Measurements from ENCODE around the gene CRLF3.
"Not testable (repeated sequence)": the region's sequence is repeated elsewhere in the genome, so short reads cannot be mapped to it uniquely, and the experiment has no call there.

The CRLF3 gene

DNA sequence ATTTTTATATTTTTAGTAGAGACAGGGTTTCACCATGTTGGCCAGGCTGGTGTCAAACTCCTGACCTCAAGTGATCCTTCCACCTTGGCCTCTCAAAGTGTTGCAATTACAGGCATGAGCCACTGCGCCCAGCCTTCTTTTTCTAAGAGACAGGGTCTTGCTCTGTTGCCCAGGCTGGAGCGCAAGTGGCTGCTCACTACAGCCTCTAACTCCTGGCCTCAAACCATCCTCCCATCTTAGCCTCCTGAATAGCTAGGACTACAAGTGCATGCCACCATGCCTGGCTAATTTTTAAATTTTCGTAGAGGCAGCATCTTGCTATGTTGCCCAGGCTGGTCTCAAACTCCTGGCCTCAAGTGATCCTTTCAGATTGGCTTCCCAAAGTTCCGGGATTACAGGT, 76.9 kb downstream of the CRLF3 start:
- H3K27me3 ChIP-seq (ENCODE audit: control insufficient read depth in 1 of 2, insufficient read depth in 1 of 2, low read length in 2 of 2); H3K23ac ChIP-seq (ENCODE audit: low read length in 2 of 2); H4K91ac ChIP-seq (ENCODE audit: low read length); H3K4me1 ChIP-seq (ENCODE audit: control insufficient read depth, insufficient read depth, low read depth, low read length); H3K9ac ChIP-seq (ENCODE audit: low read length); H3K27ac ChIP-seq (ENCODE audit: low read length, poor library complexity, severe bottlenecking); H3K4me2 ChIP-seq (ENCODE audit: low read length, poor library complexity, severe bottlenecking); H3K18ac ChIP-seq (ENCODE audit: low read depth in 1 of 2, low read length in 2 of 2); H2BK15ac ChIP-seq (ENCODE audit: low read depth, poor library complexity, severe bottlenecking); H3K9me3 ChIP-seq (ENCODE audit: control insufficient read depth, low read length); H2AK5ac ChIP-seq (ENCODE audit: low read length, severe bottlenecking); DNase-seq; H3K4me3 ChIP-seq (ENCODE audit: insufficient read depth in 1 of 2, low read depth in 1 of 2, low read length in 2 of 2); H3K14ac ChIP-seq (ENCODE audit: low read length in 2 of 2); H2BK5ac ChIP-seq (ENCODE audit: low read depth, low read length, poor library complexity, severe bottlenecking); H2BK12ac ChIP-seq (ENCODE audit: low read length in 2 of 2); H3K4ac ChIP-seq (ENCODE audit: low read depth in 1 of 2, low read length in 2 of 2); H2BK120ac ChIP-seq (ENCODE audit: low read depth, low read length); H3K79me1 ChIP-seq (replicated peaks; ENCODE audit: low read length, poor library complexity, severe bottlenecking); H2AFZ ChIP-seq (ENCODE audit: low read depth, low read length); H4K8ac ChIP-seq (ENCODE audit: low read length): not testable (repeated sequence)
- H3K36me3 ChIP-seq (ENCODE audit: control insufficient read depth in 1 of 2, insufficient read depth in 2 of 2, low read depth in 1 of 2, low read length in 2 of 2), result peaks cover 19 to 34% of the 10 kb centered on the region in 2 experiments
- 94% methylated on average over 2 of the region's 4 CpGs for WGBS

DNA sequence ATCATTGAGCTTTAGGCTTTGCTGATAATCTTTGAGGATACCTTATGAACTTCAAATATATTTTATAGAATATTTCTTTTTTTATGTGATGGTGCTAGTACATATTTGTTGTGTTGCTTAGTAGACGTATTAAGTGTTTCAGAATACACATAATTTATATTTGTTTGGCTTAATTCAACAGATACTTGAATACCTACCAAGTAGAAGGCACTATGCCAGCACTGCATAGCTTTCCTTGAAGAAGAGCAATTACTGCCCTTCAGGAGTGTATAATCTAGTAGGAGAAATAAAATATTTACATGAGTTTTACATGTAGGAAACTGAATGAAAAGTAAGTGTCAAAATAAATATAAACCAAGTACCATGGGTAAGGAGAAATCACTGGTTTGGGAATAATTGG, 81.8 kb downstream of the CRLF3 start:
- H2AFZ ChIP-seq (ENCODE audit: low read depth, low read length); H3K23ac ChIP-seq (ENCODE audit: low read length in 2 of 2); H4K8ac ChIP-seq (ENCODE audit: low read length); H3K79me1 ChIP-seq (replicated peaks; ENCODE audit: low read length, poor library complexity, severe bottlenecking); H2AK5ac ChIP-seq (ENCODE audit: low read length, severe bottlenecking); H3K18ac ChIP-seq (ENCODE audit: low read depth in 1 of 2, low read length in 2 of 2); H4K91ac ChIP-seq (ENCODE audit: low read length); H2BK15ac ChIP-seq (ENCODE audit: low read depth, poor library complexity, severe bottlenecking); H3K27ac ChIP-seq (ENCODE audit: low read length, poor library complexity, severe bottlenecking); H2BK5ac ChIP-seq (ENCODE audit: low read depth, low read length, poor library complexity, severe bottlenecking); H3K9ac ChIP-seq (ENCODE audit: low read length); H3K9me3 ChIP-seq (ENCODE audit: control insufficient read depth, low read length); H3K4me2 ChIP-seq (ENCODE audit: low read length, poor library complexity, severe bottlenecking); H3K4me3 ChIP-seq (ENCODE audit: insufficient read depth in 1 of 2, low read depth in 1 of 2, low read length in 2 of 2); H3K14ac ChIP-seq (ENCODE audit: low read length in 2 of 2); H3K4ac ChIP-seq (ENCODE audit: low read depth in 1 of 2, low read length in 2 of 2); H2BK12ac ChIP-seq (ENCODE audit: low read length in 2 of 2); H2BK120ac ChIP-seq (ENCODE audit: low read depth, low read length); H3K4me1 ChIP-seq (ENCODE audit: control insufficient read depth, insufficient read depth, low read depth, low read length); DNase-seq; H3K27me3 ChIP-seq (ENCODE audit: control insufficient read depth in 1 of 2, insufficient read depth in 1 of 2, low read length in 2 of 2): not testable (repeated sequence)
- H3K36me3 ChIP-seq (ENCODE audit: control insufficient read depth in 1 of 2, insufficient read depth in 2 of 2, low read depth in 1 of 2, low read length in 2 of 2), result peaks cover 6 to 27% of the 10 kb centered on the region in 2 experiments
- WGBS, result no CpG with 5 or more reads among the region's 1 CpG

DNA sequence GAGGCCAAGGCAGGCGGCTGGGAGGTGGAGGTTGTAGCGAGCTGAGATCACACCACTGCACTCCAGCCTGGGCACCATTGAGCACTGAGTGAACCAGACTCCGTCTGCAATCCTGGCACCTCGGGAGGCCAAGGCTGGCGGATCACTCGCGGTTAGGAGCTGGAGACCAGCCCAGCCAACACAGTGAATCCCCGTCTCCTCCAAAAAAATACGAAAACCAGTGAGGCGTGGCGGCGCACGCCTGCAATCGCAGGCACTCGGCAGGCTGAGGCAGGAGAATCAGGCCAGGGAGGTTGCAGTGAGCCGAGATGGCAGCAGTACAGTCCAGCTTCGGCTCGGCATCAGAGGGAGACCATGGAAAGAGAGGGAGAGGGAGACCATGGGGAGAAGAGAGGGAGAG, 88.1 kb downstream of the CRLF3 start:
- not testable (repeated sequence) for H3K18ac ChIP-seq (ENCODE audit: low read depth in 1 of 2, low read length in 2 of 2); H3K27me3 ChIP-seq (ENCODE audit: control insufficient read depth in 1 of 2, insufficient read depth in 1 of 2, low read length in 2 of 2); H3K4me3 ChIP-seq (ENCODE audit: insufficient read depth in 1 of 2, low read depth in 1 of 2, low read length in 2 of 2); H2AK5ac ChIP-seq (ENCODE audit: low read length, severe bottlenecking); H2BK15ac ChIP-seq (ENCODE audit: low read depth, poor library complexity, severe bottlenecking); H2AFZ ChIP-seq (ENCODE audit: low read depth, low read length); DNase-seq; H3K9me3 ChIP-seq (ENCODE audit: control insufficient read depth, low read length); H3K4me1 ChIP-seq (ENCODE audit: control insufficient read depth, insufficient read depth, low read depth, low read length); H3K36me3 ChIP-seq (ENCODE audit: control insufficient read depth in 1 of 2, insufficient read depth in 2 of 2, low read depth in 1 of 2, low read length in 2 of 2); H4K91ac ChIP-seq (ENCODE audit: low read length); H3K23ac ChIP-seq (ENCODE audit: low read length in 2 of 2); H2BK5ac ChIP-seq (ENCODE audit: low read depth, low read length, poor library complexity, severe bottlenecking); H3K4ac ChIP-seq (ENCODE audit: low read depth in 1 of 2, low read length in 2 of 2); H3K9ac ChIP-seq (ENCODE audit: low read length); H4K8ac ChIP-seq (ENCODE audit: low read length); H2BK12ac ChIP-seq (ENCODE audit: low read length in 2 of 2); H3K4me2 ChIP-seq (ENCODE audit: low read length, poor library complexity, severe bottlenecking); H2BK120ac ChIP-seq (ENCODE audit: low read depth, low read length); H3K14ac ChIP-seq (ENCODE audit: low read length in 2 of 2); H3K27ac ChIP-seq (ENCODE audit: low read length, poor library complexity, severe bottlenecking); H3K79me1 ChIP-seq (replicated peaks; ENCODE audit: low read length, poor library complexity, severe bottlenecking)
- WGBS, result 96% methylated on average over 18 of the region's 18 CpGs

DNA sequence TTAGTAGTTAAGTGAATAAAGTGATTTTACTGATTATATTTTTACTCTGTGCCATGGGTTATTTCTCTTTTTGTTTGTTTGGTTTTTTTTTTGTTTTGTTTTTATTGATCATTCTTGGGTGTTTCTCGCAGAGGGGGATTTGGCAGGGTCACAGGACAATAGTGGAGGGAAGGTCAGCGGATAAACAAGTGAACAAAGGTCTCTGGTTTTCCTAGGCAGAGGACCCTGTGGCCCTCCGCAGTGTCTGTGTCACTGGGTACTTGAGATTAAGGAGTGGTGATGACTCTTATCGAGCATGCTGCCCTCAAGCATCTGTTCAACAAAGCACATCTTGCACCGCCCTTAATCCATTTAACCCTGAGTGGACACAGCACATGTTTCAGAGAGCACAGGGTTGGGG, 88.8 kb downstream of the CRLF3 start:
- not testable (repeated sequence) for H2BK120ac ChIP-seq (ENCODE audit: low read depth, low read length); H3K4me1 ChIP-seq (ENCODE audit: control insufficient read depth, insufficient read depth, low read depth, low read length); H4K8ac ChIP-seq (ENCODE audit: low read length); H3K4me2 ChIP-seq (ENCODE audit: low read length, poor library complexity, severe bottlenecking); H2BK5ac ChIP-seq (ENCODE audit: low read depth, low read length, poor library complexity, severe bottlenecking); H3K79me1 ChIP-seq (replicated peaks; ENCODE audit: low read length, poor library complexity, severe bottlenecking); H3K36me3 ChIP-seq (ENCODE audit: control insufficient read depth in 1 of 2, insufficient read depth in 2 of 2, low read depth in 1 of 2, low read length in 2 of 2); DNase-seq; H3K9ac ChIP-seq (ENCODE audit: low read length); H3K14ac ChIP-seq (ENCODE audit: low read length in 2 of 2); H3K27ac ChIP-seq (ENCODE audit: low read length, poor library complexity, severe bottlenecking); H3K27me3 ChIP-seq (ENCODE audit: control insufficient read depth in 1 of 2, insufficient read depth in 1 of 2, low read length in 2 of 2); H3K4ac ChIP-seq (ENCODE audit: low read depth in 1 of 2, low read length in 2 of 2); H4K91ac ChIP-seq (ENCODE audit: low read length); H2AFZ ChIP-seq (ENCODE audit: low read depth, low read length); H2BK15ac ChIP-seq (ENCODE audit: low read depth, poor library complexity, severe bottlenecking); H3K9me3 ChIP-seq (ENCODE audit: control insufficient read depth, low read length); H2BK12ac ChIP-seq (ENCODE audit: low read length in 2 of 2); H2AK5ac ChIP-seq (ENCODE audit: low read length, severe bottlenecking); H3K18ac ChIP-seq (ENCODE audit: low read depth in 1 of 2, low read length in 2 of 2); H3K23ac ChIP-seq (ENCODE audit: low read length in 2 of 2); H3K4me3 ChIP-seq (ENCODE audit: insufficient read depth in 1 of 2, low read depth in 1 of 2, low read length in 2 of 2)
- WGBS, result 100% methylated on average over 2 of the region's 5 CpGs

Measured in mesenchymal stem cell (in vitro differentiated cells and primary cell).